Measurements from ENCODE around the gene MFSD1.

- TF ChIP-seq CTCF (IDR thresholded peaks at IDR 0.05; ENCODE audit: low read depth, low read length) (no peak), POLR2A (IDR thresholded peaks at IDR 0.05; ENCODE audit: extremely low read depth, insufficient read length) (no peak), MAX (IDR thresholded peaks at IDR 0.05; ENCODE audit: low read depth, low read length) (no peak)
These were observed 38.1 kb downstream of the MFSD1 start for GRCh38 chr3:158839966-158840365.
